ENCODE results near the gene SPX. TPM values are rescaled to one million over a fixed set of nuclear protein-coding genes. Genes with fewer than 3 reads are reported as not detected.

SPX gene
- total and polyA plus RNA-seq, 4 donors: 0.25 to 3.7 (median 0.76) TPM

- H3K9ac ChIP-seq (ENCODE audit: low read depth in 1 of 2, low read length in 2 of 2): no peak overlapping the region
- H3K27ac ChIP-seq (ENCODE audit: low read depth in 1 of 2, low read length in 2 of 2): no peak overlapping the region
- H3K36me3 ChIP-seq (ENCODE audit: control insufficient read depth in 4 of 4, insufficient read depth in 3 of 4, low read depth in 1 of 4, low read length in 3 of 4): peaks cover 0 to 13% (median 11%) of the 10 kb centered on the region in 4 donors
- DNase-seq (ENCODE audit: low spot score): no peak
- H3K4me3 ChIP-seq (ENCODE audit: low read depth in 1 of 3, low read length in 3 of 3): no peak overlapping the region
- H3K27me3 ChIP-seq (ENCODE audit: control insufficient read depth in 4 of 4, insufficient read depth in 4 of 4, low read length in 3 of 4): no peaks in the 10 kb centered on the region
- no peaks in the 10 kb centered on the region for H3K9me3 ChIP-seq (ENCODE audit: control insufficient read depth in 4 of 4, low read length in 3 of 4)
- WGBS: 84% methylated on average over 9 of the region's 9 CpGs
- no peak for TF ChIP-seq MAX (IDR thresholded peaks at IDR 0.05)
- TF ChIP-seq GABPA (IDR thresholded peaks at IDR 0.05 in 1 of 2, conservative IDR thresholded peaks at IDR 0.05 in 1 of 2): no peak
- no peak for TF ChIP-seq RAD21 (IDR thresholded peaks at IDR 0.05)
- TF ChIP-seq RXRA (IDR thresholded peaks at IDR 0.05): no peak
- TF ChIP-seq CTCF (IDR thresholded peaks at IDR 0.05; ENCODE audit: low read depth, low read length, missing input control): no peak
- TF ChIP-seq EGR1 (IDR thresholded peaks at IDR 0.05; ENCODE audit: low read depth in 2 of 2): no peak
- TF ChIP-seq, protein P1, sequence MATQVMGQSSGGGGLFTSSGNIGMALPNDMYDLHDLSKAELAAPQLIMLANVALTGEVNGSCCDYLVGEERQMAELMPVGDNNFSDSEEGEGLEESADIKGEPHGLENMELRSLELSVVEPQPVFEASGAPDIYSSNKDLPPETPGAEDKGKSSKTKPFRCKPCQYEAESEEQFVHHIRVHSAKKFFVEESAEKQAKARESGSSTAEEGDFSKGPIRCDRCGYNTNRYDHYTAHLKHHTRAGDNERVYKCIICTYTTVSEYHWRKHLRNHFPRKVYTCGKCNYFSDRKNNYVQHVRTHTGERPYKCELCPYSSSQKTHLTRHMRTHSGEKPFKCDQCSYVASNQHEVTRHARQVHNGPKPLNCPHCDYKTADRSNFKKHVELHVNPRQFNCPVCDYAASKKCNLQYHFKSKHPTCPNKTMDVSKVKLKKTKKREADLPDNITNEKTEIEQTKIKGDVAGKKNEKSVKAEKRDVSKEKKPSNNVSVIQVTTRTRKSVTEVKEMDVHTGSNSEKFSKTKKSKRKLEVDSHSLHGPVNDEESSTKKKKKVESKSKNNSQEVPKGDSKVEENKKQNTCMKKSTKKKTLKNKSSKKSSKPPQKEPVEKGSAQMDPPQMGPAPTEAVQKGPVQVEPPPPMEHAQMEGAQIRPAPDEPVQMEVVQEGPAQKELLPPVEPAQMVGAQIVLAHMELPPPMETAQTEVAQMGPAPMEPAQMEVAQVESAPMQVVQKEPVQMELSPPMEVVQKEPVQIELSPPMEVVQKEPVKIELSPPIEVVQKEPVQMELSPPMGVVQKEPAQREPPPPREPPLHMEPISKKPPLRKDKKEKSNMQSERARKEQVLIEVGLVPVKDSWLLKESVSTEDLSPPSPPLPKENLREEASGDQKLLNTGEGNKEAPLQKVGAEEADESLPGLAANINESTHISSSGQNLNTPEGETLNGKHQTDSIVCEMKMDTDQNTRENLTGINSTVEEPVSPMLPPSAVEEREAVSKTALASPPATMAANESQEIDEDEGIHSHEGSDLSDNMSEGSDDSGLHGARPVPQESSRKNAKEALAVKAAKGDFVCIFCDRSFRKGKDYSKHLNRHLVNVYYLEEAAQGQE (IDR thresholded peaks at IDR 0.05): no peak
- TF ChIP-seq TAF1 (conservative IDR thresholded peaks at IDR 0.05): no peak
- no peak for TF ChIP-seq ATF3 (IDR thresholded peaks at IDR 0.05)
- peaks cover 0 to 6% (median 1%) of the 10 kb centered on the region in 4 donors for H3K4me1 ChIP-seq (ENCODE audit: control insufficient read depth in 4 of 4, insufficient read depth in 4 of 4, low read length in 3 of 4)
These were observed 32.1 kb downstream of the SPX start for GRCh38 chr12:21558100-21558679.

GRCh38 chr12:21559855-21560569 is 33.9 kb downstream of the SPX start:
- no peak overlapping the region for H3K4me3 ChIP-seq (ENCODE audit: low read depth in 1 of 3, low read length in 3 of 3)
- peaks cover 0 to 11% (median 5%) of the 10 kb centered on the region in 4 donors for H3K36me3 ChIP-seq (ENCODE audit: control insufficient read depth in 4 of 4, insufficient read depth in 3 of 4, low read depth in 1 of 4, low read length in 3 of 4)
- no peak for DNase-seq (ENCODE audit: low spot score)
- H3K9me3 ChIP-seq (ENCODE audit: control insufficient read depth in 4 of 4, low read length in 3 of 4): no peaks in the 10 kb centered on the region
- 59% methylated on average over 7 of the region's 7 CpGs for WGBS
- TF ChIP-seq ATF3 (IDR thresholded peaks at IDR 0.05) (peak; percentile 20), HNF4G (IDR thresholded peaks at IDR 0.05) (no peak), GABPA (IDR thresholded peaks at IDR 0.05 in 1 of 2, conservative IDR thresholded peaks at IDR 0.05 in 1 of 2) (no peak), FOXA2 (IDR thresholded peaks at IDR 0.05) (peak; percentile 33), FOXA1 (IDR thresholded peaks at IDR 0.05) (no peak), JUND (IDR thresholded peaks at IDR 0.05) (no peak), SP1 (IDR thresholded peaks at IDR 0.05) (peak; percentile 40), MAX (IDR thresholded peaks at IDR 0.05) (peak; percentile 54), YY1 (IDR thresholded peaks at IDR 0.05) (peak; percentile 74), HNF4A (conservative IDR thresholded peaks at IDR 0.05) (peak; percentile 52 to 58), RXRA (IDR thresholded peaks at IDR 0.05) (peak; percentile 18 to 59), RAD21 (IDR thresholded peaks at IDR 0.05) (peak; percentile 23 to 46)
- TF ChIP-seq, protein P2, sequence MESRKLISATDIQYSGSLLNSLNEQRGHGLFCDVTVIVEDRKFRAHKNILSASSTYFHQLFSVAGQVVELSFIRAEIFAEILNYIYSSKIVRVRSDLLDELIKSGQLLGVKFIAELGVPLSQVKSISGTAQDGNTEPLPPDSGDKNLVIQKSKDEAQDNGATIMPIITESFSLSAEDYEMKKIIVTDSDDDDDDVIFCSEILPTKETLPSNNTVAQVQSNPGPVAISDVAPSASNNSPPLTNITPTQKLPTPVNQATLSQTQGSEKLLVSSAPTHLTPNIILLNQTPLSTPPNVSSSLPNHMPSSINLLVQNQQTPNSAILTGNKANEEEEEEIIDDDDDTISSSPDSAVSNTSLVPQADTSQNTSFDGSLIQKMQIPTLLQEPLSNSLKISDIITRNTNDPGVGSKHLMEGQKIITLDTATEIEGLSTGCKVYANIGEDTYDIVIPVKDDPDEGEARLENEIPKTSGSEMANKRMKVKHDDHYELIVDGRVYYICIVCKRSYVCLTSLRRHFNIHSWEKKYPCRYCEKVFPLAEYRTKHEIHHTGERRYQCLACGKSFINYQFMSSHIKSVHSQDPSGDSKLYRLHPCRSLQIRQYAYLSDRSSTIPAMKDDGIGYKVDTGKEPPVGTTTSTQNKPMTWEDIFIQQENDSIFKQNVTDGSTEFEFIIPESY (IDR thresholded peaks at IDR 0.05): peak; percentile 29
- H3K27ac ChIP-seq (ENCODE audit: low read depth in 1 of 2, low read length in 2 of 2): peak overlapping the region; percentile 66 to 80
- H3K27me3 ChIP-seq (ENCODE audit: control insufficient read depth in 4 of 4, insufficient read depth in 4 of 4, low read length in 3 of 4): no peaks in the 10 kb centered on the region
- H3K4me1 ChIP-seq (ENCODE audit: control insufficient read depth in 4 of 4, insufficient read depth in 4 of 4, low read length in 3 of 4): peaks cover 2 to 15% (median 9%) of the 10 kb centered on the region in 4 donors
- no peak overlapping the region for H3K9ac ChIP-seq (ENCODE audit: low read depth in 1 of 2, low read length in 2 of 2)
